ENCODE results near the gene KRT86.
"Not testable (repeated sequence)": the region's sequence is repeated elsewhere in the genome, so short reads cannot be mapped to it uniquely, and the experiment has no call there.

Gene KRT86

DNA sequence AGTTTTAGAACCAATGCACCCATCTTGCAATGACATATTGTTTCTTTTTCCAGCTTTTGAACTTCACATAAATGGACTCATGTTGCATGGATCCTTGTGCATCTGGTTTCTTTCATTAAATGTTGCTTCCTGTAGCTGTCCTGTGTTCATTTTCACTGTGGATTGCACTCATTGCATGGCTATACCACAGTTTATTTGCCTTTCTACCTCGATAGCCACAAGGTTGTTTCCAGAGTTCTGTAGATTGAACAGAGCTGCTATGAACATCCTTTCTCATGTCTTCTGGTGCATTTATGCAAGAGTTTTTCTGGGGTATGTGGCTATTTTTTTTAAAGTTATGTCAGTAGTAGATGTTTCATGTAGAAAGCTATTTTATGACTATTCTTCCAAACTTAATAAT lies 20.4 kb downstream of the KRT86 start:
- DNase-seq (ENCODE audit: low read depth), result no peak

GRCh38 chr12:52295663-52296062 lies 21.2 kb downstream of the KRT86 start:
- no peak for DNase-seq (ENCODE audit: low read depth)

GRCh38 chr12:52296572-52297215 lies 22.2 kb downstream of the KRT86 start:
- DNase-seq (ENCODE audit: low read depth), result no peak

GRCh38 chr12:52298677-52299190 lies 24.3 kb downstream of the KRT86 start:
- no peak for DNase-seq (ENCODE audit: low read depth)

- no peak for DNase-seq (ENCODE audit: low read depth)
Measured at GRCh38 chr12:52300796-52301691, 26.6 kb downstream of the KRT86 start.

DNA sequence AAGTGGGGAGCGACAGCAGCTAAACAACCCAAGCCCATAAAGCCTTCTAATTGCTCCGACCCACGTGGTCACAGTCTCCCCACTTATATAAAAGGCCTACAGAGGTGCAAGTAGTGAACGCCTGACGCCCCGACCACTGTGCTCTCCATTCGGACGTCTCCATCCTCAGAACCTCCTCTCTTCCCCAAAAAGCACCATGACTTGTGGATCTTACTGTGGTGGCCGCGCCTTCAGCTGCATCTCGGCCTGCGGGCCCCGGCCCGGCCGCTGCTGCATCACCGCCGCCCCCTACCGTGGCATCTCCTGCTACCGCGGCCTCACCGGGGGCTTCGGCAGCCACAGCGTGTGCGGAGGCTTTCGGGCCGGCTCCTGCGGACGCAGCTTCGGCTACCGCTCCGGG lies 27.3 kb downstream of the KRT86 start:
- DNase-seq (ENCODE audit: low read depth), result not testable (repeated sequence)

- DNase-seq (ENCODE audit: low read depth), result not testable (repeated sequence)
Measured at GRCh38 chr12:52302242-52302914, 27.9 kb downstream of the KRT86 start.

- not testable (repeated sequence) for DNase-seq (ENCODE audit: low read depth)
Measured at GRCh38 chr12:52304941-52305411, 30.5 kb downstream of the KRT86 start.

DNA sequence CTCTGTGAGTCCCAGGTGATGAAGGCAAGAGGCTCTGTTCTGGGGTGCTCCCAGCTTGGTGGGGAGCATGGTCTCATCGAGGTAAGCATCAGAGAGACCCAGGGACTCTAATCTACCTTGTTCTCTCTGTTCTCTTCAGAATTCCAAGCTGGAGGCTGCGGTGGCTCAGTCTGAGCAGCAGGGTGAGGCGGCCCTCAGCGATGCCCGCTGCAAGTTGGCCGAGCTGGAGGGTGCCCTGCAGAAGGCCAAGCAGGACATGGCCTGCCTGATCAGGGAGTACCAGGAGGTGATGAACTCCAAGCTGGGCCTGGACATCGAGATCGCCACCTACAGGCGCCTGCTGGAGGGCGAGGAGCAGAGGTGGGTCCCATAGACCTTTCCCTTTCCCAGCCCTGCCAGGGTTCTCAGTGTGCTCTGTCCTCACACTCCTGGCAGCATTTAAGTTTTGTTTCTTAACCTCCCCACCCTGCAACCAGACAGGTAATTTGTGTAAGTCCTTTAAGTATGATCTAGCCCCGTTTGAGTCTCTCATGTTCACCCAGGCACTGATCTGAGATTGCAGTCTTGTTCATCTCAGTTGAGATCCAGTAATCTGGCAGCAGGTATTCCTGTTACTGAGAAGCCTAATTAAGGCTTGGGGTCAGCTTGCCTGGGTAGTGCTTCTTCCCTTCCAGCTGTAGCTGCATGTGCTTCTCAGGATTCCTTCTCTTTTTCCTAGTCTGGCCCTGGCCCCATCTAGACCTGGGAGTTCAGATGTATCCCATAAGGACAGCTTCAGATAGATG lies 31.7 kb downstream of the KRT86 start:
- no peak for DNase-seq (ENCODE audit: low read depth)

- no peak for DNase-seq (ENCODE audit: low read depth)
Measured at GRCh38 chr12:52306731-52307130, 32.3 kb downstream of the KRT86 start.

- no peak for DNase-seq (ENCODE audit: low read depth)
Measured at GRCh38 chr12:52307836-52308805, 33.7 kb downstream of the KRT86 start.

- no peak for DNase-seq (ENCODE audit: low read depth)
Measured at GRCh38 chr12:52308806-52309425, 34.5 kb downstream of the KRT86 start.

DNA sequence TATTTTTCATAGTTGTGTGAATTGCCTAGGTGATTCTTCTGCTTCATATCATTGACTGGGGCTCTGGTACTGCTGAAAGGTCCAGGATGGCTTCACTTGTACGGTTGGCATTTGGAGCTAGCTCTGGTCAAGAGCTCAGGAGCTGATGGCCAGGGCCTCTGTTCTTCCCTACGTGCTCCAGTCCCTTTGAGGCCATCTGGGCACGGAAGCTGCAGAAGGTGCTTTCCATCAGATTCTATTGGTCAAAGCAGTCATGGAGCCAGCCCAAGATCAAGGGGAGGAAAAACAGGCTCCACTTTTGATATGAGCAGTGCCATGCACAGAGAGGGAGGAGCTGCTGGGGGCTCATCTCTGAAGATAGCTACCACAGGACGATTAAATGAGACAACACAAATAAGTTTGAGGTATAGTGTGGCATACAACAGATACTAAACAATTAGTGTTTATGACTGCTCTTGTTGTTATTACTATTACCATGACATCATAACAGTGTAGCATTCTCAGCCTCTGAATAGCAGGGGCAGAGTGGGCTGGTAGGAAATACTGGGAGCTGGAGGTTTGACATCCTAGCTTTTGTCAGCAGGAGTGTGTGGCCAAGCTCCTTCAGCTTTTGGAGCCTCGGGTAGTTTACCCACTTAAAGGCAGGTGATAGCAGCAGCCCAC lies 36.3 kb downstream of the KRT86 start:
- DNase-seq (ENCODE audit: low read depth), result no peak

- DNase-seq (ENCODE audit: low read depth), result no peak
Measured at GRCh38 chr12:52311285-52311648, 36.8 kb downstream of the KRT86 start.

DNA sequence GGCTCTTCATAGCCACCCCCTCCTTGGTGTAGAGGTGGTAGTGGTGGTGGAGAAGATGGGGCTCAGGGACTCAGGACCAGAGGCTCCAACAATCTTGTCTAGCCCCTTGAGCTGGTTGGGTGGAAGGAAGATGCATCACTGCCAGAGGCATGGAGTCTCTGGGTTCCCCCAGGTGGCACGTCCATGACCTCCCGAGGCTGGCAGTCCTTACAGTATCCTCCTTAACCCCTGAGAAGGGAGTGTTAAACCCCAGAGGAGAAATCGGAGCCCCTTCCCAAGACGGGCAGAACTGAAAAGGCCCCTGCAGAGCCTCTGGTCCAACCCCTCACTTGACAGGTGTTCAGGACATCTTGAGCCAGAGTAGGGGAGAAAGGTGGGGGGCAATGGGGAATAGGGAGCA lies 37.6 kb downstream of the KRT86 start:
- DNase-seq (ENCODE audit: low read depth), result no peak

- DNase-seq (ENCODE audit: low read depth), result no peak
Measured at GRCh38 chr12:52313461-52313860, 39.0 kb downstream of the KRT86 start.

- DNase-seq (ENCODE audit: low read depth), result no peak
Measured at GRCh38 chr12:52313926-52314325, 39.5 kb downstream of the KRT86 start.

GRCh38 chr12:52314511-52314910 lies 40.1 kb downstream of the KRT86 start:
- no peak for DNase-seq (ENCODE audit: low read depth)

- not testable (repeated sequence) for DNase-seq (ENCODE audit: low read depth)
Measured at GRCh38 chr12:52315721-52316120, 41.3 kb downstream of the KRT86 start.

DNA sequence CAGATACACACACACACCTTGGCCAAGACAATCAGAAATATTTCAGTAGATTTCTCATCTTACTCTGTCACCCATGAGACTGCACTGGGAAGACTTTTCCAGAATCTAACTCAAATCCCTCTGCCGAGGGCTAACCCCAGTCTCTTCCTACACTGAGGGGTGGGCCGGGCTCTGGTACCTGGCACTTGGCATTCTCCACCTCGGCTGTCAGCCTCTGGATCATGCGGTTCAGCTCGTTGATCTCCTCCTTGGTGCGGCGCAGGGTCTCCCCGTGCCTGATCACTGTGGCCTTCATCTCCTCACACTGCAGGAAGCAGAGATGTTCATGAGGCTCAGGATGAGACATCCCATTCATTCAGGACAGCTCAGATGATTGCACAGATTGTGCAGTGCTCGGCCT lies 41.8 kb downstream of the KRT86 start:
- DNase-seq (ENCODE audit: low read depth), result no peak
